ENCODE measurements around the gene UNC119. TPM values are rescaled to one million over a fixed set of nuclear protein-coding genes. Genes with fewer than 3 reads are reported as not detected.

UNC119 gene
- total RNA-seq, 1 donor from 2014 or later, result 61.4 TPM

DNA sequence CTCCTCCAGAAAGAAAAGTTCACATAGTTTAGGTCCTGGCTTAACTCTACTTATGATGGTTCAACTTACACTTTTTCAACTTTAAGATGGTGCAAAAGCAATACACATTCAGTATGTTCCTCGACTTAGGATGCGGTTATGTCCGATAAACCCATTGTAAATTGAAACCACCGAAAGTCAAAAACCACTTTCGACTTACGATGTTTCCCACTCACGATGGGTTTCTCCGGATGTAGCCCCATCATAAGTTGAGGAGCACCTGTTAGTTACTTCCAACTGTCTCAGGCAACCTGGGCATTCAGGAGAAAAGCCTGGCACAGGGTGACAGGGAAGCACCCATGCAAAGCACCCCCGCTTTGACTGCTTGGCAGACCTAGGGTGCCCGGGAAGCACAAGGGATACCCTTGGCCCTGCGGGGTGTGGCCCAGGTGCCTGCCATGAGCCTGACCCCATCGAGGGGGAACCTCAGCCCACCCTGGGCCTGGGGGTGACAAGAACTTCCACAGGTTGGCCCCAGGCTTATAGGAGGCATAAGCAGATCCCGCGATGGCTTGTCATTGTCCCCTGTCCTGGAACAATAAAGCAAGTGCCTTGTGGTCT is 14.0 kb downstream of the UNC119 start:
- no peaks in the 10 kb centered on the region for H3F3A ChIP-seq (ENCODE audit: low read depth)
- H3K9ac ChIP-seq, result no peak overlapping the region
- no peak overlapping the region for H3K4me2 ChIP-seq
- H3K27ac Mint-ChIP-seq, result peak overlapping the region; percentile 75
- H3K79me2 ChIP-seq (ENCODE audit: low read depth), result no peaks in the 10 kb centered on the region
- H3K36me3 ChIP-seq, result no peaks in the 10 kb centered on the region
- no peak overlapping the region for H3K27ac ChIP-seq
- H4K20me1 ChIP-seq (ENCODE audit: low read depth), result no peaks in the 10 kb centered on the region
- H3K4me3 ChIP-seq, result no peak overlapping the region
- H3K27me3 Mint-ChIP-seq (ENCODE audit: insufficient read depth, low read depth), result peaks cover 3% of the 10 kb centered on the region
- TF ChIP-seq EZH2phosphoT487 (IDR thresholded peaks at IDR 0.05) (no peak), EZH2 (IDR thresholded peaks at IDR 0.05) (no peak)
- TF ChIP-seq, protein P1, sequence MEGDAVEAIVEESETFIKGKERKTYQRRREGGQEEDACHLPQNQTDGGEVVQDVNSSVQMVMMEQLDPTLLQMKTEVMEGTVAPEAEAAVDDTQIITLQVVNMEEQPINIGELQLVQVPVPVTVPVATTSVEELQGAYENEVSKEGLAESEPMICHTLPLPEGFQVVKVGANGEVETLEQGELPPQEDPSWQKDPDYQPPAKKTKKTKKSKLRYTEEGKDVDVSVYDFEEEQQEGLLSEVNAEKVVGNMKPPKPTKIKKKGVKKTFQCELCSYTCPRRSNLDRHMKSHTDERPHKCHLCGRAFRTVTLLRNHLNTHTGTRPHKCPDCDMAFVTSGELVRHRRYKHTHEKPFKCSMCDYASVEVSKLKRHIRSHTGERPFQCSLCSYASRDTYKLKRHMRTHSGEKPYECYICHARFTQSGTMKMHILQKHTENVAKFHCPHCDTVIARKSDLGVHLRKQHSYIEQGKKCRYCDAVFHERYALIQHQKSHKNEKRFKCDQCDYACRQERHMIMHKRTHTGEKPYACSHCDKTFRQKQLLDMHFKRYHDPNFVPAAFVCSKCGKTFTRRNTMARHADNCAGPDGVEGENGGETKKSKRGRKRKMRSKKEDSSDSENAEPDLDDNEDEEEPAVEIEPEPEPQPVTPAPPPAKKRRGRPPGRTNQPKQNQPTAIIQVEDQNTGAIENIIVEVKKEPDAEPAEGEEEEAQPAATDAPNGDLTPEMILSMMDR (IDR thresholded peaks at IDR 0.05), result no peak
- H3K4me1 Mint-ChIP-seq, result peaks cover 3% of the 10 kb centered on the region
- no peaks in the 10 kb centered on the region for H3K9me3 Mint-ChIP-seq
- no peaks in the 10 kb centered on the region for H3K27me3 ChIP-seq
- no peak overlapping the region for H2AFZ ChIP-seq (replicated peaks)
- H3K4me3 Mint-ChIP-seq, result no peak overlapping the region
- no peaks in the 10 kb centered on the region for H3K4me1 ChIP-seq
- DNase-seq (ENCODE audit: low spot score), result no peak
- no peaks in the 10 kb centered on the region for H3K36me3 Mint-ChIP-seq
- no peaks in the 10 kb centered on the region for H3K9me3 ChIP-seq (ENCODE audit: low read depth)

DNA sequence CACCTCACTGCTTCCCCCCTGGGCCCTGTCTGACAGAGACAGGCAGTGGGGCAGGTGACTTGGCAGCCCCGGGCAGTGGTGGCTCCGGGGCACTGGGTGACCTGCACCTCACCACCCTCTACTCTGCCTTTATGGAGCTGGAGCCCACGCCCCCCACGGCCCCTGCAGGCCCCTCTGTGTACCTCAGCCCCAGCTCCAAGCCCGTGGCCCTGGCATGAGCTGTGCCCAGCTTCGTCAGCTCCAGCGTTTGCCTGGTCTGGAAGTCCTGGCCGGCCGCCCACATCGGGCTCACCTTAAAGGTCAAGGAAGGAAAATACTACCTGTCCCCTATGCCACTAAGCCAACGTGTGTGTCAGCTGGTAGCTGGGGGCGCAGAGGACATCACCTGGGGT is 15.2 kb downstream of the UNC119 start:
- H3F3A ChIP-seq (ENCODE audit: low read depth), result no peaks in the 10 kb centered on the region
- H3K36me3 ChIP-seq, result no peaks in the 10 kb centered on the region
- H3K9me3 ChIP-seq (ENCODE audit: low read depth), result no peaks in the 10 kb centered on the region
- no peak overlapping the region for H3K4me2 ChIP-seq
- no peaks in the 10 kb centered on the region for H3K79me2 ChIP-seq (ENCODE audit: low read depth)
- H3K4me1 Mint-ChIP-seq, result peaks cover 4% of the 10 kb centered on the region
- no peak overlapping the region for H3K4me3 ChIP-seq
- peaks cover 5% of the 10 kb centered on the region for H3K27me3 Mint-ChIP-seq (ENCODE audit: insufficient read depth, low read depth)
- no peaks in the 10 kb centered on the region for H3K27me3 ChIP-seq
- H3K4me3 Mint-ChIP-seq, result peak overlapping the region; percentile 46
- no peak overlapping the region for H3K9ac ChIP-seq
- no peaks in the 10 kb centered on the region for H3K9me3 Mint-ChIP-seq
- no peaks in the 10 kb centered on the region for H4K20me1 ChIP-seq (ENCODE audit: low read depth)
- H3K27ac Mint-ChIP-seq, result no peak overlapping the region
- H2AFZ ChIP-seq (replicated peaks), result no peak overlapping the region
- no peaks in the 10 kb centered on the region for H3K4me1 ChIP-seq
- TF ChIP-seq EZH2 (IDR thresholded peaks at IDR 0.05) (no peak), EZH2phosphoT487 (IDR thresholded peaks at IDR 0.05) (no peak)
- TF ChIP-seq, protein P1 (IDR thresholded peaks at IDR 0.05), result no peak
- no peak overlapping the region for H3K27ac ChIP-seq
- no peak for DNase-seq (ENCODE audit: low spot score)
- no peaks in the 10 kb centered on the region for H3K36me3 Mint-ChIP-seq

DNA sequence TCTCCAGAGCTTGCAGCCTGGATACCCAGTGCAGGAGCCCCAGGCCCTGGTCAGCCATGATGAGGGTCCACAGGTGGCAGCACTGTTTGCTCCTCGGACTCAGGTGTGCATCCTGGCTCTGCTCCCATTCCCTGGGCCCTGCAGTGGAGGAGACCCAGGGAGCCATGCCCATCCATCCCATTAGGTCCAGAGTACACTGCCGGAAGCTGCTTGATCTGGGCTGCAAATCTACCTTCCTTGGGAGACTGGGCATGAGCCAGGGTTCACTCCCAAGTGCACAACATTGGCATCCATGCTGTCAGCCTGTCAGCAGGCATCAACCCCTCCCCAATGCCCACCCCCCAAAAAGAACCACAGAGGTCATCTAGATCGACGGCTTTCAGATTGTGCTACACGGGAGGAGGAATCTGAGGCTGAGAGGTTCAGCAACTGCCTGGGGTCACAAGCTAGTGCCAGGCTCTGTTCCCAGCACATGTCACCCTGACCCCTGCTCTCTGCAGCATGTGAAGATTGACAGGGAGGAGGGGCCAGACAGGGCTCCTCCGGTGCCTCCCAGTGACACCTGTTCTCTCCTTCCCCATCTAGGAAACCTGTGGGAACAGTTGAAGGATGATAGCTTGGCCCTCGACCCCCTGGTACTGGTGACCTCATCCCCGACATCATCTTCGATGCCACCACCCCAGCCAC is 15.7 kb downstream of the UNC119 start:
- no peak overlapping the region for H3K9ac ChIP-seq
- H3K4me3 ChIP-seq, result no peak overlapping the region
- H3K27ac Mint-ChIP-seq, result no peak overlapping the region
- H3F3A ChIP-seq (ENCODE audit: low read depth), result no peaks in the 10 kb centered on the region
- peaks cover 5% of the 10 kb centered on the region for H3K27me3 Mint-ChIP-seq (ENCODE audit: insufficient read depth, low read depth)
- no peaks in the 10 kb centered on the region for H3K9me3 Mint-ChIP-seq
- H3K4me3 Mint-ChIP-seq, result peak overlapping the region; percentile 46
- no peak overlapping the region for H3K27ac ChIP-seq
- no peak overlapping the region for H2AFZ ChIP-seq (replicated peaks)
- no peaks in the 10 kb centered on the region for H3K4me1 ChIP-seq
- no peaks in the 10 kb centered on the region for H3K27me3 ChIP-seq
- no peak for DNase-seq (ENCODE audit: low spot score)
- H3K4me1 Mint-ChIP-seq, result peaks cover 6% of the 10 kb centered on the region
- no peak overlapping the region for H3K4me2 ChIP-seq
- H3K36me3 ChIP-seq, result no peaks in the 10 kb centered on the region
- no peaks in the 10 kb centered on the region for H3K36me3 Mint-ChIP-seq
- TF ChIP-seq EZH2phosphoT487 (IDR thresholded peaks at IDR 0.05) (no peak), EZH2 (IDR thresholded peaks at IDR 0.05) (no peak)
- TF ChIP-seq, protein P1 (IDR thresholded peaks at IDR 0.05), result no peak
- no peaks in the 10 kb centered on the region for H3K9me3 ChIP-seq (ENCODE audit: low read depth)
- no peaks in the 10 kb centered on the region for H3K79me2 ChIP-seq (ENCODE audit: low read depth)
- H4K20me1 ChIP-seq (ENCODE audit: low read depth), result no peaks in the 10 kb centered on the region

Measured in neural progenitor cell (in vitro differentiated cells).